HL-60 (cell line): ENCODE results near the gene RABGEF1.
"Not testable (repeated sequence)": the region's sequence is repeated elsewhere in the genome, so short reads cannot be mapped to it uniquely, and the experiment has no call there.

Experiments used
- DNase-seq, 2 experiments: peaks; one replicate each; pipeline ENCODE4 v3.0.0-alpha.2; 2010 to 2020; ENCODE audit warnings: low read depth in 1 of 2, low spot score in 1 of 2
- H3K27ac ChIP-seq: fragments of 250-450 bp; sonication (Bioruptor Pico); replicated peaks from 2 replicates; pipeline ENCODE4 v1.5.1; 2020; ENCODE audit warnings: mild to moderate bottlenecking, moderate library complexity
- H3K27me3 ChIP-seq: fragments of 250-450 bp; sonication (Bioruptor Pico); 2 replicates; pipeline ENCODE4 v1.5.1; 2021; ENCODE audit warnings: mild to moderate bottlenecking, moderate library complexity; ENCODE audit not compliant: insufficient read depth, poor library complexity, severe bottlenecking
- H3K4me3 ChIP-seq: replicated peaks from 2 replicates; pipeline ENCODE4 v1.5.1; 2011; ENCODE audit warnings: mild to moderate bottlenecking, control low read depth, low read length; ENCODE audit not compliant: insufficient read depth
- CTCF ChIP-seq: IDR thresholded peaks from one replicate; pipeline ENCODE4 v1.5.1; 2011; ENCODE audit warnings: low read length, control low read depth, inconsistent platforms; ENCODE audit not compliant: insufficient read depth
- GABPA ChIP-seq: IDR thresholded peaks from 2 replicates; pipeline ENCODE4 v1.6.1; 2012; ENCODE audit warnings: low read depth
- POLR2AphosphoS5 ChIP-seq: IDR thresholded peaks from 2 replicates; pipeline ENCODE4 v1.6.1; 2012; ENCODE audit warnings: low read depth
- SPI1 ChIP-seq: IDR thresholded peaks from 2 replicates; pipeline ENCODE4 v1.6.1; 2012; ENCODE audit warnings: low read depth, mild to moderate bottlenecking, borderline replicate concordance
- TF ChIP-seq, protein P1 (sequence below): IDR thresholded peaks from 2 replicates; pipeline ENCODE4 v1.6.1; 2012; ENCODE audit warnings: low read depth; ENCODE audit not compliant: insufficient replicate concordance

Gene RABGEF1

DNA sequence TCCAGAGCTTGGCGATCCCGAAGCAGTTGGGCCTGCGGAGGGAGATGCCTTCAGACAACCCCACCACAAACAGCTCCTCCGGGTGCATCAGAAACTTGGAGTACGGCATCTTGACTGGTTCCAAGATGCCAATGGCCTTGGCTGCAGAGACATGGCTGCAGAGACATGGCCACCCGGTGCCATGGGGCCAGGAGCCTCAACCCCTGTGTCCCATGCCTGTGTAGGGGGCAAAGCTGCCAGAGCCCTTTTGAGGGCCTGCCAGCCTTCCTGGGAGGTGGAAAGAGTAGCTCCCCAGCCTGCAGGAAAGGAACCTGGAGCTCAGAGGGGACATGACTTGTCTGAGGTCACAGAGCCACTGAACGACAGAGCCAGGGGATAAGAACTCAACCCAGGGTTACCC is 83.5 kb downstream of the RABGEF1 start:
- TF ChIP-seq, protein P1, sequence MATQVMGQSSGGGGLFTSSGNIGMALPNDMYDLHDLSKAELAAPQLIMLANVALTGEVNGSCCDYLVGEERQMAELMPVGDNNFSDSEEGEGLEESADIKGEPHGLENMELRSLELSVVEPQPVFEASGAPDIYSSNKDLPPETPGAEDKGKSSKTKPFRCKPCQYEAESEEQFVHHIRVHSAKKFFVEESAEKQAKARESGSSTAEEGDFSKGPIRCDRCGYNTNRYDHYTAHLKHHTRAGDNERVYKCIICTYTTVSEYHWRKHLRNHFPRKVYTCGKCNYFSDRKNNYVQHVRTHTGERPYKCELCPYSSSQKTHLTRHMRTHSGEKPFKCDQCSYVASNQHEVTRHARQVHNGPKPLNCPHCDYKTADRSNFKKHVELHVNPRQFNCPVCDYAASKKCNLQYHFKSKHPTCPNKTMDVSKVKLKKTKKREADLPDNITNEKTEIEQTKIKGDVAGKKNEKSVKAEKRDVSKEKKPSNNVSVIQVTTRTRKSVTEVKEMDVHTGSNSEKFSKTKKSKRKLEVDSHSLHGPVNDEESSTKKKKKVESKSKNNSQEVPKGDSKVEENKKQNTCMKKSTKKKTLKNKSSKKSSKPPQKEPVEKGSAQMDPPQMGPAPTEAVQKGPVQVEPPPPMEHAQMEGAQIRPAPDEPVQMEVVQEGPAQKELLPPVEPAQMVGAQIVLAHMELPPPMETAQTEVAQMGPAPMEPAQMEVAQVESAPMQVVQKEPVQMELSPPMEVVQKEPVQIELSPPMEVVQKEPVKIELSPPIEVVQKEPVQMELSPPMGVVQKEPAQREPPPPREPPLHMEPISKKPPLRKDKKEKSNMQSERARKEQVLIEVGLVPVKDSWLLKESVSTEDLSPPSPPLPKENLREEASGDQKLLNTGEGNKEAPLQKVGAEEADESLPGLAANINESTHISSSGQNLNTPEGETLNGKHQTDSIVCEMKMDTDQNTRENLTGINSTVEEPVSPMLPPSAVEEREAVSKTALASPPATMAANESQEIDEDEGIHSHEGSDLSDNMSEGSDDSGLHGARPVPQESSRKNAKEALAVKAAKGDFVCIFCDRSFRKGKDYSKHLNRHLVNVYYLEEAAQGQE: no peak
- no peak for TF ChIP-seq CTCF
- no peak for TF ChIP-seq SPI1
- no peak for TF ChIP-seq POLR2AphosphoS5
- no peak for TF ChIP-seq GABPA

GRCh38 chr7:66825538-66825937 is 85.0 kb downstream of the RABGEF1 start:
- DNase-seq: peak; percentile 27 to 83
- peak; percentile 25 for TF ChIP-seq CTCF
- TF ChIP-seq SPI1: peak; percentile 87
- not testable (repeated sequence) for H3K27ac ChIP-seq, H3K4me3 ChIP-seq, H3K27me3 ChIP-seq

More for the DNA sequence above, 83.5 kb downstream of the RABGEF1 start:
- no peak for DNase-seq
- Histone ChIP-seq H3K4me3 (no peak overlapping the region), H3K27ac (no peak overlapping the region), H3K27me3 (no peaks in the 10 kb centered on the region)

DNA sequence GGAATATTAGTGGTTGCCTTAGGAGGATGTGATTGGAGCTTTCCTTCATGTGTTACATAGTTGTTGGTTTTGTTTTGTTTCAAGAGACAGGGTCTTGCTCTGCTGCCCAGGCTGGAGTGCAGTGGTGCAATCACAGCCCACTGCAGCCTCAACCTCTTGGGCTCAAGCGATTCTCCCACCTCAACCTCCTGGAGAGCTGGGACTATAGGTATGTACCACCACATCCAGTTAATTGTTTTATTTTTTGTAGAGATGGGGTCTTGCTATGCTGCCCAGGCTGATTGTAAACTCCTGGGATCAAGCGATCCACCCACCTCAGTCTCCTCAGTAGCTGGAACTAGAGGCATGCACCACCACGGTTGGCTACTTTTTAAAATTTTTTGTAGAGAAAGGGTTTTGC is 86.1 kb downstream of the RABGEF1 start:
- TF ChIP-seq, protein P1: no peak
- no peak for TF ChIP-seq CTCF
- no peak for TF ChIP-seq SPI1
- no peak for TF ChIP-seq POLR2AphosphoS5
- TF ChIP-seq GABPA: no peak
- no peak overlapping the region for H3K4me3 ChIP-seq
- no peak for DNase-seq
- H3K27me3 ChIP-seq: no peaks in the 10 kb centered on the region
- no peak overlapping the region for H3K27ac ChIP-seq

- DNase-seq: not testable (repeated sequence)
These were observed 90.4 kb downstream of the RABGEF1 start for GRCh38 chr7:66830976-66831375.

More at GRCh38 chr7:66830976-66831375, 90.4 kb downstream of the RABGEF1 start:
- not testable (repeated sequence) for H3K27ac ChIP-seq, H3K27me3 ChIP-seq, H3K4me3 ChIP-seq
